ENCODE results near the gene RNF148. TPM values are rescaled to one million over a fixed set of nuclear protein-coding genes. Genes with fewer than 3 reads are reported as not detected.

Gene RNF148
- total and polyA plus RNA-seq, 9 of the 15 experiments (the other 6 are each of a cell fraction or from before 2014, with no cell fraction given): not detected

DNA sequence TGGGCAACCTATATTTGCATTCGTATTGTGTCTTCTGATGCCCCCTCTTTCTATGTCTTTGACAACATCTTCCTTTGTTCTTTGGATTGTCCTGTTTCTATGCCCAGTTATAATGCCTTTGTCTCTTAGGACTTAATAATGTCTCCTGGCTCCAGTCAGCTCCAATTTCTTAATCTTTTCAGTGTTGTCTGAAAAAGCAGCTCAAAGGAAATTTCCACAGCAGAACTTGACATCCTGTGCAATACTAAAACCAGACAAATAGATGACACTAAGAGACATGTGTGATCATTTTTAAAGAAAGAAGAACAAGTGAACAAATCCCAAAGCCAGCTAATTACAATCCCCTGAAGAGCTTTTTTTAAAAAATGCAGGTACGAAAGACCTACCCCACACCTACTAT is 47.7 kb upstream of the RNF148 start:
- no peaks in the 10 kb centered on the region; the same call in 1 of the 2 replicates for H3K9me3 ChIP-seq (replicated peaks; ENCODE audit: control insufficient read depth, insufficient read depth, low read depth, low read length)
- ChIA-PET POLR2A (interaction anchor here (0.6 kb wide), 1 partner anchor 11 kb away, joined by 3 read pairs; no protein-coding TSS in a partner anchor), CTCF (ENCODE audit: low intra/inter-chr PET ratio) (no interaction called here)
- H3K9ac ChIP-seq (ENCODE audit: insufficient read depth in 1 of 2, low read depth in 2 of 2, low read length in 2 of 2): no peak overlapping the region
- TF ChIP-seq, protein P1, sequence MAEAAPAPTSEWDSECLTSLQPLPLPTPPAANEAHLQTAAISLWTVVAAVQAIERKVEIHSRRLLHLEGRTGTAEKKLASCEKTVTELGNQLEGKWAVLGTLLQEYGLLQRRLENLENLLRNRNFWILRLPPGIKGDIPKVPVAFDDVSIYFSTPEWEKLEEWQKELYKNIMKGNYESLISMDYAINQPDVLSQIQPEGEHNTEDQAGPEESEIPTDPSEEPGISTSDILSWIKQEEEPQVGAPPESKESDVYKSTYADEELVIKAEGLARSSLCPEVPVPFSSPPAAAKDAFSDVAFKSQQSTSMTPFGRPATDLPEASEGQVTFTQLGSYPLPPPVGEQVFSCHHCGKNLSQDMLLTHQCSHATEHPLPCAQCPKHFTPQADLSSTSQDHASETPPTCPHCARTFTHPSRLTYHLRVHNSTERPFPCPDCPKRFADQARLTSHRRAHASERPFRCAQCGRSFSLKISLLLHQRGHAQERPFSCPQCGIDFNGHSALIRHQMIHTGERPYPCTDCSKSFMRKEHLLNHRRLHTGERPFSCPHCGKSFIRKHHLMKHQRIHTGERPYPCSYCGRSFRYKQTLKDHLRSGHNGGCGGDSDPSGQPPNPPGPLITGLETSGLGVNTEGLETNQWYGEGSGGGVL (CRISPR knock-in tag; IDR thresholded peaks at IDR 0.05): no peak
- no peak for TF ChIP-seq HDAC2 (IDR thresholded peaks at IDR 0.05)
- intact Hi-C loops (cut with micrococcal nuclease): no loop called here
- H3K27ac ChIP-seq (ENCODE audit: extremely low read depth, low read depth, low read length): no peak overlapping the region
- ATAC-seq (no peak), DNase-seq (ENCODE audit: extremely low read depth in 1 of 4, low spot score in 3 of 4) (no peak), FAIRE-seq (no peak)
- in situ Hi-C loops (cut with MboI): no loop called here
- 0% methylated on average over 2 of the region's 2 CpGs for WGBS (ENCODE audit: insufficient coverage, low coverage, missing lambda C conversion rate)
- H3K4me1 ChIP-seq (replicated peaks in 1 of 2; ENCODE audit: control insufficient read depth in 2 of 2, insufficient read depth in 2 of 2, low read length in 2 of 2): no peaks in the 10 kb centered on the region
- no peaks in the 10 kb centered on the region for H4K20me1 ChIP-seq (replicated peaks; ENCODE audit: control insufficient read depth, insufficient read depth, low read length)
- no peak overlapping the region for H3K4me3 ChIP-seq
- no peak overlapping the region for H3K4me2 ChIP-seq (ENCODE audit: insufficient read depth, low read length)
- H3K9me1 ChIP-seq (ENCODE audit: control insufficient read depth, insufficient read depth, low read length): no peaks in the 10 kb centered on the region
- H3K27me3 ChIP-seq (ENCODE audit: control insufficient read depth in 2 of 2, insufficient read depth in 2 of 2, low read length in 2 of 2): no peaks in the 10 kb centered on the region
- no peaks in the 10 kb centered on the region for H3K36me3 ChIP-seq (ENCODE audit: control insufficient read depth, insufficient read depth, low read length)
- H2AFZ ChIP-seq (ENCODE audit: low read depth, low read length): no peak overlapping the region
- no TSS peak for BruUV-seq (replicated peaks)
- no peaks in the 10 kb centered on the region for H3K79me2 ChIP-seq (ENCODE audit: control insufficient read depth, insufficient read depth, low read length)

DNA sequence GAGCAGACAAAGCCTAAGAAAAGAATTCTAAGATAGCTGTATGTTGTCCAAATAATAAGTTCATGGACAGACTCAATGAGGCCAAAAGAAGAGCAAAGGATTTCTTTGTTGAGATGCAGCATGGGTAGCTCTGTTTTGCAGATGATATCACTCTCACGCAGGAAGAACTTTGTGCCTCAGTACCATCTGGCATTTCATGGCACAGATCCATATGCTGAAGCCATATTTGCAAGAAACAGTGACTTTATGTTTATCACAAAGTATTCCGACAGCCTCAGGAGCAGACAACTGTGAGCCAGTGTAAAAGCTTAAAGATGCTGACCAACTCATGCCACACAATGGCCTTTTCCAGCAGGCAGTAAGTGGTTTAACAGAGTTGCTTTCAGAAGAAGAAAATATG is 45.5 kb upstream of the RNF148 start:
- no peak for ATAC-seq
- DNase-seq (ENCODE audit: extremely low read depth in 1 of 4, low spot score in 3 of 4): no peak
- H4K20me1 ChIP-seq (replicated peaks; ENCODE audit: control insufficient read depth, insufficient read depth, low read length): no peaks in the 10 kb centered on the region
- no peaks in the 10 kb centered on the region; the same call in 1 of the 2 replicates for H3K9me3 ChIP-seq (replicated peaks; ENCODE audit: control insufficient read depth, insufficient read depth, low read depth, low read length)
- H3K27me3 ChIP-seq (ENCODE audit: control insufficient read depth in 2 of 2, insufficient read depth in 2 of 2, low read length in 2 of 2): no peaks in the 10 kb centered on the region
- H3K36me3 ChIP-seq (ENCODE audit: control insufficient read depth, insufficient read depth, low read length): no peaks in the 10 kb centered on the region
- no peak for TF ChIP-seq GMEB1 (CRISPR knock-in tag; IDR thresholded peaks at IDR 0.05)
- TF ChIP-seq SIN3B (IDR thresholded peaks at IDR 0.05; ENCODE audit: low read depth): no peak
- no peak for TF ChIP-seq ZNF695 (CRISPR knock-in tag; IDR thresholded peaks at IDR 0.05)
- no peak for TF ChIP-seq SMAD2 (IDR thresholded peaks at IDR 0.05; ENCODE audit: low read depth, low read length)
- TF ChIP-seq HSF4 (CRISPR knock-in tag; IDR thresholded peaks at IDR 0.05; ENCODE audit: borderline replicate concordance): no peak
- no peak for TF ChIP-seq POLR3A (IDR thresholded peaks at IDR 0.05; ENCODE audit: borderline replicate concordance, extremely low read depth, insufficient read depth, insufficient read length)
- no peak for TF ChIP-seq NFRKB (IDR thresholded peaks at IDR 0.05; ENCODE audit: low read depth)
- no peak for TF ChIP-seq BMI1 (IDR thresholded peaks at IDR 0.05; ENCODE audit: low read length)
- no peak for TF ChIP-seq ZNF507 (tag; conservative IDR thresholded peaks at IDR 0.05)
- no peak for TF ChIP-seq SRSF1 (IDR thresholded peaks at IDR 0.05; ENCODE audit: low read depth, low read length)
- no peak for TF ChIP-seq NR0B1 (IDR thresholded peaks at IDR 0.05; ENCODE audit: partially characterized antibody)
- H2AFZ ChIP-seq (ENCODE audit: low read depth, low read length): no peak overlapping the region
- no peak overlapping the region for H3K4me3 ChIP-seq
- POLR2A ChIA-PET: no interaction called here
- intact Hi-C loops (cut with micrococcal nuclease): no loop called here
- in situ Hi-C loops (cut with MboI): no loop called here
- no peak for FAIRE-seq
- no peaks in the 10 kb centered on the region for H3K4me1 ChIP-seq (replicated peaks in 1 of 2; ENCODE audit: control insufficient read depth in 2 of 2, insufficient read depth in 2 of 2, low read length in 2 of 2)
- H3K79me2 ChIP-seq (ENCODE audit: control insufficient read depth, insufficient read depth, low read length): no peaks in the 10 kb centered on the region
- H3K4me2 ChIP-seq (ENCODE audit: insufficient read depth, low read length): no peak overlapping the region
- no peak overlapping the region for H3K27ac ChIP-seq (ENCODE audit: extremely low read depth, low read depth, low read length)
- H3K9ac ChIP-seq (ENCODE audit: insufficient read depth in 1 of 2, low read depth in 2 of 2, low read length in 2 of 2): no peak overlapping the region
- no TSS peak for BruUV-seq (replicated peaks)
- H3K9me1 ChIP-seq (ENCODE audit: control insufficient read depth, insufficient read depth, low read length): no peaks in the 10 kb centered on the region
- CTCF ChIA-PET (ENCODE audit: low intra/inter-chr PET ratio): no interaction called here
- WGBS (ENCODE audit: insufficient coverage, low coverage, missing lambda C conversion rate): 2% methylated on average over 2 of the region's 2 CpGs
